Measurements from ENCODE around the gene IFRD1. TPM values are rescaled to one million over a fixed set of nuclear protein-coding genes. Genes with fewer than 3 reads are reported as not detected.

IFRD1 gene
- total RNA-seq, 1 donor from 2014 or later = 78.3 TPM

DNA sequence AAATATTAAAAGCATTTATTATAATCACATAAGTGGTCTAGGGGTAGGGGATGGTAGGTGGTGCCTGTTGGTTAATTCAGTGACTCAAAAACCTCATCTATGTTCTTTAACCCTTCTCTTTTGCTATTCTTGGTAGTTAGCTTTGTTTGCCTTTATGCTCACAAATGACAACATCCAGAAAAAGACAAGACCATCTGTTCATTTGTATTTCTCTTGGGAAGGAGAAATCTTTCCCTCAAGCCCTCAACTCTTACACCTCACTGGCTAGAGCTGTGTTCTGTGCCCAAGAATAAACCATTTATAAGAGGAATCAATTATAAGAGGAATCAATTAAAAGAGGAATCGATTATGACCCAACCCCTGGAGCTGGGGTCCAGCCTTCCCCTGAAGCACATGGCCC is 10.8 kb upstream of the IFRD1 start:
- no peaks in the 10 kb centered on the region for H3K9me3 Mint-ChIP-seq (ENCODE audit: unreplicated experiment)
- no peaks in the 10 kb centered on the region for H3K27me3 Mint-ChIP-seq (ENCODE audit: unreplicated experiment)
- H3K27ac Mint-ChIP-seq (ENCODE audit: unreplicated experiment) = no peak overlapping the region
- H3K36me3 Mint-ChIP-seq (ENCODE audit: unreplicated experiment) = no peaks in the 10 kb centered on the region
- peaks cover 15% of the 10 kb centered on the region for H3K4me1 Mint-ChIP-seq (ENCODE audit: unreplicated experiment)
- TF ChIP-seq CTCF (IDR thresholded peaks at IDR 0.05) = no peak
- H3K4me3 Mint-ChIP-seq (ENCODE audit: unreplicated experiment) = no peak overlapping the region
- no peak for DNase-seq (ENCODE audit: extremely low spot score, unreplicated experiment)

GRCh38 chr7:112442210-112442609 is 8.1 kb upstream of the IFRD1 start:
- no peaks in the 10 kb centered on the region for H3K36me3 Mint-ChIP-seq (ENCODE audit: unreplicated experiment)
- peaks cover 2% of the 10 kb centered on the region for H3K4me1 Mint-ChIP-seq (ENCODE audit: unreplicated experiment)
- no peak for TF ChIP-seq CTCF (IDR thresholded peaks at IDR 0.05)
- no peaks in the 10 kb centered on the region for H3K9me3 Mint-ChIP-seq (ENCODE audit: unreplicated experiment)
- DNase-seq (ENCODE audit: extremely low spot score, unreplicated experiment) = no peak
- no peak overlapping the region for H3K4me3 Mint-ChIP-seq (ENCODE audit: unreplicated experiment)
- no peaks in the 10 kb centered on the region for H3K27me3 Mint-ChIP-seq (ENCODE audit: unreplicated experiment)
- H3K27ac Mint-ChIP-seq (ENCODE audit: unreplicated experiment) = no peak overlapping the region

DNA sequence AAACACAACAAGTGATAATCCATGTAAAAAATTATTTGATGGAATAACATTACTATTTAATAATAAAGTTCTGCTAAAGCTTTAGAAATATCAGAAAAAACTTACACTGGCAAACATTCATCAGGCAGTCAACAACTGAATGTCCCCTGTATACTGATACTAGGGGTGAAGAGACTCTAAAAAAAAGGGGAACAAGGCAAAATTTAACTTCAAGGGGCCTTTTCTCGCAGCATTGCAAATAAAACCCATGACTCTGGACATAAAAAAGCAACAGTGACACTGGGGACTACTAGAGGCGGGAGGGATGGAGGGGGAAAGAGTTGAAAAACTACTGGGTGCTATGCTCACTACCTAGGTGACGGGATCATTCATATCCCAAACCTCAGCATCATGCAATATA is 5.8 kb upstream of the IFRD1 start:
- no peak for TF ChIP-seq CTCF (IDR thresholded peaks at IDR 0.05)
- Mint-ChIP-seq H3K27me3 (ENCODE audit: unreplicated experiment) (no peaks in the 10 kb centered on the region), H3K27ac (ENCODE audit: unreplicated experiment) (no peak overlapping the region), H3K9me3 (ENCODE audit: unreplicated experiment) (no peaks in the 10 kb centered on the region), H3K4me3 (ENCODE audit: unreplicated experiment) (no peak overlapping the region), H3K4me1 (ENCODE audit: unreplicated experiment) (peaks cover 11% of the 10 kb centered on the region), H3K36me3 (ENCODE audit: unreplicated experiment) (no peaks in the 10 kb centered on the region)
- DNase-seq (ENCODE audit: extremely low spot score, unreplicated experiment) = no peak

GRCh38 chr7:112446431-112446830 is 3.8 kb upstream of the IFRD1 start:
- TF ChIP-seq CTCF (IDR thresholded peaks at IDR 0.05) = no peak
- Mint-ChIP-seq H3K27ac (ENCODE audit: unreplicated experiment) (no peak overlapping the region), H3K36me3 (ENCODE audit: unreplicated experiment) (no peaks in the 10 kb centered on the region), H3K4me3 (ENCODE audit: unreplicated experiment) (no peak overlapping the region), H3K27me3 (ENCODE audit: unreplicated experiment) (no peaks in the 10 kb centered on the region), H3K9me3 (ENCODE audit: unreplicated experiment) (no peaks in the 10 kb centered on the region), H3K4me1 (ENCODE audit: unreplicated experiment) (peaks cover 14% of the 10 kb centered on the region)
- no peak for DNase-seq (ENCODE audit: extremely low spot score, unreplicated experiment)

- H3K4me3 Mint-ChIP-seq (ENCODE audit: unreplicated experiment) = no peak overlapping the region
- H3K27me3 Mint-ChIP-seq (ENCODE audit: unreplicated experiment) = no peaks in the 10 kb centered on the region
- no peaks in the 10 kb centered on the region for H3K9me3 Mint-ChIP-seq (ENCODE audit: unreplicated experiment)
- H3K36me3 Mint-ChIP-seq (ENCODE audit: unreplicated experiment) = no peaks in the 10 kb centered on the region
- no peak overlapping the region for H3K27ac Mint-ChIP-seq (ENCODE audit: unreplicated experiment)
- TF ChIP-seq CTCF (IDR thresholded peaks at IDR 0.05) = no peak
- DNase-seq (ENCODE audit: extremely low spot score, unreplicated experiment) = no peak
- H3K4me1 Mint-ChIP-seq (ENCODE audit: unreplicated experiment) = peaks cover 20% of the 10 kb centered on the region
Observed at GRCh38 chr7:112447406-112447805, 2.9 kb upstream of the IFRD1 start.
